GM23338 (cell line): ENCODE measurements around the gene MECP2. TPM values are rescaled to one million over a fixed set of nuclear protein-coding genes. Genes with fewer than 3 reads are reported as not detected.

Experiments used
- ATAC-seq: fragments of 200-7000 bp; cut with Tn5 transposase; 3 replicates; pipeline ENCODE4 v1.9.1; 2020
- DNase-seq: peaks from one replicate; pipeline ENCODE4 v3.0.0-alpha.2; 2015; ENCODE audit warnings: low spot score
- H2AFZ ChIP-seq: fragments of 200-600 bp; sonication (generic); 2 replicates; pipeline ENCODE4 v1.8.0; 2016; ENCODE audit warnings: antibody characterized with exemption, mild to moderate bottlenecking, moderate library complexity
- H3F3A ChIP-seq: fragments of 200-600 bp; sonication (generic); replicated peaks from 2 replicates; pipeline ENCODE4 v1.8.0; 2017; ENCODE audit warnings: antibody characterized with exemption, mixed run types, low read depth
- H3K27ac ChIP-seq: fragments of 200-600 bp; sonication (generic); 2 replicates; pipeline ENCODE4 v1.6.1; 2016; ENCODE audit warnings: low read depth
- H3K27me3 ChIP-seq: fragments of 200-600 bp; sonication (generic); 2 replicates; pipeline ENCODE4 v1.8.0; 2016; ENCODE audit warnings: mild to moderate bottlenecking, mixed run types, moderate library complexity; ENCODE audit not compliant: insufficient read depth
- H3K36me3 ChIP-seq: fragments of 200-600 bp; sonication (generic); 2 replicates; pipeline ENCODE4 v1.8.0; 2016; ENCODE audit warnings: mild to moderate bottlenecking; ENCODE audit not compliant: insufficient read depth
- H3K4me1 ChIP-seq: fragments of 200-600 bp; sonication (generic); 2 replicates; pipeline ENCODE4 v1.8.0; 2016; ENCODE audit warnings: mild to moderate bottlenecking, moderate library complexity; ENCODE audit not compliant: insufficient read depth
- H3K4me2 ChIP-seq: fragments of 200-600 bp; sonication (generic); 2 replicates; pipeline ENCODE4 v1.7.1; 2017; ENCODE audit warnings: mixed run types
- H3K4me3 ChIP-seq: fragments of 200-600 bp; sonication (generic); 2 replicates; pipeline ENCODE4 v1.6.1; 2016; ENCODE audit warnings: mixed run types
- H3K79me2 ChIP-seq: fragments of 200-600 bp; sonication (generic); replicated peaks from 2 replicates; pipeline ENCODE4 v1.8.0; 2017; ENCODE audit warnings: mild to moderate bottlenecking; ENCODE audit not compliant: insufficient read depth
- H3K9me2 ChIP-seq: fragments of 200-600 bp; sonication (generic); 2 replicates; pipeline ENCODE4 v1.8.0; 2017; ENCODE audit not compliant: insufficient read depth
- H4K20me1 ChIP-seq: fragments of 200-600 bp; sonication (generic); replicated peaks from 2 replicates; pipeline ENCODE4 v1.8.0; 2017; ENCODE audit warnings: mild to moderate bottlenecking; ENCODE audit not compliant: insufficient read depth
- H3K27ac Mint-ChIP-seq: 2 replicates; pipeline ENCODE4 v1.8.0; 2020; ENCODE audit warnings: inconsistent platforms, mild to moderate bottlenecking, moderate library complexity, mixed read lengths
- H3K27me3 Mint-ChIP-seq: 3 replicates; pipeline ENCODE4 v1.8.0; 2022; ENCODE audit warnings: low read depth, mild to moderate bottlenecking, moderate library complexity, mixed read lengths, inconsistent platforms; ENCODE audit not compliant: insufficient read depth, poor library complexity
- H3K36me3 Mint-ChIP-seq: 3 replicates; pipeline ENCODE4 v1.8.0; 2021; ENCODE audit warnings: low read depth, mild to moderate bottlenecking, inconsistent platforms, moderate library complexity, mixed read lengths
- H3K4me1 Mint-ChIP-seq: 3 replicates; pipeline ENCODE4 v1.8.0; 2020; ENCODE audit warnings: mild to moderate bottlenecking, inconsistent platforms, mixed read lengths
- H3K4me3 Mint-ChIP-seq: 3 replicates; pipeline ENCODE4 v1.8.0; 2021; ENCODE audit warnings: moderate library complexity, mild to moderate bottlenecking, inconsistent platforms, mixed read lengths
- H3K9me3 Mint-ChIP-seq: 3 replicates; pipeline ENCODE4 v1.8.0; 2020; ENCODE audit warnings: moderate library complexity, mild to moderate bottlenecking, inconsistent platforms, mixed read lengths
- CREB1 ChIP-seq: fragments of 250-450 bp; sonication (Bioruptor Pico); IDR thresholded peaks from 2 replicates; pipeline ENCODE4 v1.5.0; 2020; ENCODE audit warnings: low read depth, mild to moderate bottlenecking, moderate library complexity
- EZH2phosphoT487 ChIP-seq: fragments of 200-600 bp; sonication (generic); IDR thresholded peaks from one replicate; pipeline ENCODE4 v1.8.1; 2018; ENCODE audit warnings: antibody characterized with exemption; ENCODE audit not compliant: unreplicated experiment
- NANOG ChIP-seq: IDR thresholded peaks from 2 replicates; pipeline ENCODE4 v1.6.1; 2016; ENCODE audit warnings: antibody characterized with exemption, borderline replicate concordance
- POLR2AphosphoS5 ChIP-seq: IDR thresholded peaks from 2 replicates; pipeline ENCODE4 v1.6.1; 2016; ENCODE audit warnings: antibody characterized with exemption, low read depth
- STAT1 ChIP-seq: IDR thresholded peaks from one replicate; pipeline ENCODE4 v1.6.1; 2016; ENCODE audit warnings: antibody characterized with exemption; ENCODE audit not compliant: unreplicated experiment
- ZNF331 ChIP-seq: fragments of 250-450 bp; sonication (Bioruptor Pico); IDR thresholded peaks from 2 replicates; pipeline ENCODE4 v1.5.0; 2020; ENCODE audit warnings: low read depth, mild to moderate bottlenecking, moderate library complexity
- polyA plus RNA-seq: library from polyadenylated mRNA; unstranded; fragments of >200 nt; fragmentation: Nextera tagmentation; extraction: Ambion mirVana; gene quantifications from 2 replicates; pipeline ENCODE4 v1.2.1, GENCODE V29; 2016
- total RNA-seq: library from RNA; depleted of rRNA; stranded (reverse); fragments of >200 nt; shearing (Covaris generic); gene quantifications from 2 replicates; pipeline ENCODE4 v1.2.3, GENCODE V29; 2014
- TF ChIP-seq, protein P1 (sequence below), 2 experiments: fragments of 200-600 bp in 1 of 2; sonication (generic) in 1 of 2; conservative IDR thresholded peaks; 2 replicates each; pipeline versions ENCODE4 v1.5.1 to v1.6.1; 2016 to 2017; ENCODE audit warnings: antibody characterized with exemption in 2 of 2, low read depth in 2 of 2, mild to moderate bottlenecking in 2 of 2, moderate library complexity in 1 of 2
- TF ChIP-seq, protein P2 (sequence below): IDR thresholded peaks from 2 replicates; pipeline ENCODE4 v1.6.1; 2016; ENCODE audit warnings: antibody characterized with exemption
- TF ChIP-seq, protein P3 (sequence below): fragments of 250-450 bp; sonication (Bioruptor Pico); IDR thresholded peaks from 2 replicates; pipeline ENCODE4 v1.5.0; 2020; ENCODE audit warnings: mild to moderate bottlenecking, moderate library complexity

Gene MECP2
- total and polyA plus RNA-seq, 2 experiments from 2014 or later = 27.7 to 32.7 TPM

DNA sequence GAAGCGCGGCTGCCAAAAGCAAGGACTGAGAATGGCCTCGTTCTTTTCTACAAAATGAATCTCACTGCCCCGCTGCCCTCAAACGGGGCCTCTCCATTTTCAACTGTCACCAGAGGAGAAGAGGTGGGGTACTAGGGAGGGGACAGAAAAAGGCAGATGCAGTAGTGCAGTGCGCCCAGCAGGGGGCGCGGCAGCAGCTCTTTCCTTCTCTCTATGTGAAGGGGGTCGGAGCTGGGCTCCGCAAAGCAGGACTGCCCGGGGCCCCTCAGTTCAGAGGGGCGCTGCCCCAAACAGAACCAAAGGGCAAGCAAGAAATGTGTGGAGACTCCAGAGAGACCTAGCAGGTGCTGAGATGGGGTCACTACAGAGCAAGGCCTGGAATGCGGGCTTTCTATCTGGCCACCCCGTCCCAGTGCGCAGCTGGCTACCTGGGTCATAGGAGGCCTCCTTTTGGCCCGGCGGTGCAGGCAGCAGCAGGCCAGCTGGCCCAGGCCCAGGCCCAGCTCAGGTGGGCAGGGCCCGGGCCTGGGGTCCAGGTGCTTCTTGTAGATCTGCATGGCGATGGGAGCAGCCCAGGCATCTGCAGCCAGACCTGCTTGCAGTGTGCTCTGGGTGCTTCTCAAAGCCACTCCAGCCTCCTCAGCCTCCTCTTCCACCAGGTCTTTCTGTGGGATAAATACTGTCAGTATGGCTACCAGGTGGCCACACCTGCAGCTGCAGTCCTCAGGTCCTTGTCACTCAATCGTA lies 83.7 kb downstream of the MECP2 start:
- no peaks in the 10 kb centered on the region for H3K9me2 ChIP-seq
- DNase-seq (peak; percentile 64), ATAC-seq (peak; percentile 81)
- no peaks in the 10 kb centered on the region for H3K9me3 Mint-ChIP-seq
- H3K27me3 ChIP-seq = no peaks in the 10 kb centered on the region
- H2AFZ ChIP-seq = no peak overlapping the region
- H3K36me3 Mint-ChIP-seq = peaks cover 24% of the 10 kb centered on the region; the same call in 2 of the 3 replicates
- no peaks in the 10 kb centered on the region for H3K36me3 ChIP-seq
- H3K27ac ChIP-seq = no peak overlapping the region
- H3K4me3 ChIP-seq = no peak overlapping the region
- H3K4me3 Mint-ChIP-seq = no peak overlapping the region
- H3K4me2 ChIP-seq = no peak overlapping the region
- H3F3A ChIP-seq = no peaks in the 10 kb centered on the region
- no peaks in the 10 kb centered on the region for H4K20me1 ChIP-seq
- H3K27ac Mint-ChIP-seq = no peak overlapping the region
- TF ChIP-seq ZNF331 = no peak
- no peak for TF ChIP-seq NANOG
- no peak for TF ChIP-seq STAT1
- no peak for TF ChIP-seq POLR2AphosphoS5
- TF ChIP-seq, protein P1, sequence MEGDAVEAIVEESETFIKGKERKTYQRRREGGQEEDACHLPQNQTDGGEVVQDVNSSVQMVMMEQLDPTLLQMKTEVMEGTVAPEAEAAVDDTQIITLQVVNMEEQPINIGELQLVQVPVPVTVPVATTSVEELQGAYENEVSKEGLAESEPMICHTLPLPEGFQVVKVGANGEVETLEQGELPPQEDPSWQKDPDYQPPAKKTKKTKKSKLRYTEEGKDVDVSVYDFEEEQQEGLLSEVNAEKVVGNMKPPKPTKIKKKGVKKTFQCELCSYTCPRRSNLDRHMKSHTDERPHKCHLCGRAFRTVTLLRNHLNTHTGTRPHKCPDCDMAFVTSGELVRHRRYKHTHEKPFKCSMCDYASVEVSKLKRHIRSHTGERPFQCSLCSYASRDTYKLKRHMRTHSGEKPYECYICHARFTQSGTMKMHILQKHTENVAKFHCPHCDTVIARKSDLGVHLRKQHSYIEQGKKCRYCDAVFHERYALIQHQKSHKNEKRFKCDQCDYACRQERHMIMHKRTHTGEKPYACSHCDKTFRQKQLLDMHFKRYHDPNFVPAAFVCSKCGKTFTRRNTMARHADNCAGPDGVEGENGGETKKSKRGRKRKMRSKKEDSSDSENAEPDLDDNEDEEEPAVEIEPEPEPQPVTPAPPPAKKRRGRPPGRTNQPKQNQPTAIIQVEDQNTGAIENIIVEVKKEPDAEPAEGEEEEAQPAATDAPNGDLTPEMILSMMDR (conservative IDR thresholded peaks at IDR 0.05; ENCODE audit: low read depth in 2 of 2) = peak; percentile 68 to 70
- TF ChIP-seq, protein P2, sequence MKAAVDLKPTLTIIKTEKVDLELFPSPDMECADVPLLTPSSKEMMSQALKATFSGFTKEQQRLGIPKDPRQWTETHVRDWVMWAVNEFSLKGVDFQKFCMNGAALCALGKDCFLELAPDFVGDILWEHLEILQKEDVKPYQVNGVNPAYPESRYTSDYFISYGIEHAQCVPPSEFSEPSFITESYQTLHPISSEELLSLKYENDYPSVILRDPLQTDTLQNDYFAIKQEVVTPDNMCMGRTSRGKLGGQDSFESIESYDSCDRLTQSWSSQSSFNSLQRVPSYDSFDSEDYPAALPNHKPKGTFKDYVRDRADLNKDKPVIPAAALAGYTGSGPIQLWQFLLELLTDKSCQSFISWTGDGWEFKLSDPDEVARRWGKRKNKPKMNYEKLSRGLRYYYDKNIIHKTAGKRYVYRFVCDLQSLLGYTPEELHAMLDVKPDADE = no peak
- peaks cover 2% of the 10 kb centered on the region for H3K27me3 Mint-ChIP-seq
- H3K79me2 ChIP-seq = no peaks in the 10 kb centered on the region
- no peaks in the 10 kb centered on the region for H3K4me1 ChIP-seq
- H3K4me1 Mint-ChIP-seq = peaks cover 16% of the 10 kb centered on the region

DNA sequence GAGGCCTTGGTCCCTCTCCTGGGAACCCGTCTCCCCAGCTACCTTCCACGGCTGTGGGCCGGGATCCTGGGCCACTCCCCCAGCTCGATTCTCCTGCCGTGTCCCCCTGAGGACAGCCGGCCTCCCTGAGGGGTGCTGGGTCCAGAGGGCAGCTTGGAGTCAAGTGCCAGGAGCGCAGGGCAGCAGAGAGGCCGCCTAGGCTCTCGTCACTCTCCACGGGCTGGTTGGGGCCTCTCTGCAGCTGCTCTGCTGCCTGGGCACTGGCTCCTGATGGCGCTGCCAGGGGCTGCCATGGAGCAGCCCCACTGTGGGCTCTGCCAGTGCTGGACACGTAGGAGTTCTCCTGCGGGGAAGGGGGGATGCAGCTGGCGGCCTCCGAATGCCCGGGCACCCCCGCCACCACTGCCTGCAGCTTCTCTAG lies 84.5 kb downstream of the MECP2 start:
- no peaks in the 10 kb centered on the region for H3K36me3 ChIP-seq
- no peaks in the 10 kb centered on the region for H4K20me1 ChIP-seq
- no peak overlapping the region for H3K4me2 ChIP-seq
- DNase-seq = no peak
- ATAC-seq = no peak
- peaks cover 23% of the 10 kb centered on the region; the same call in 2 of the 3 replicates for H3K36me3 Mint-ChIP-seq
- no peak overlapping the region for H3K27ac ChIP-seq
- H3K27me3 Mint-ChIP-seq = peaks cover 2% of the 10 kb centered on the region
- H2AFZ ChIP-seq = no peak overlapping the region
- no peaks in the 10 kb centered on the region for H3K9me2 ChIP-seq
- H3K4me3 ChIP-seq = no peak overlapping the region
- TF ChIP-seq NANOG (no peak), POLR2AphosphoS5 (no peak), CREB1 (CRISPR knock-in tag) (no peak), EZH2phosphoT487 (no peak), STAT1 (no peak), ZNF331 (no peak)
- TF ChIP-seq, protein P3, sequence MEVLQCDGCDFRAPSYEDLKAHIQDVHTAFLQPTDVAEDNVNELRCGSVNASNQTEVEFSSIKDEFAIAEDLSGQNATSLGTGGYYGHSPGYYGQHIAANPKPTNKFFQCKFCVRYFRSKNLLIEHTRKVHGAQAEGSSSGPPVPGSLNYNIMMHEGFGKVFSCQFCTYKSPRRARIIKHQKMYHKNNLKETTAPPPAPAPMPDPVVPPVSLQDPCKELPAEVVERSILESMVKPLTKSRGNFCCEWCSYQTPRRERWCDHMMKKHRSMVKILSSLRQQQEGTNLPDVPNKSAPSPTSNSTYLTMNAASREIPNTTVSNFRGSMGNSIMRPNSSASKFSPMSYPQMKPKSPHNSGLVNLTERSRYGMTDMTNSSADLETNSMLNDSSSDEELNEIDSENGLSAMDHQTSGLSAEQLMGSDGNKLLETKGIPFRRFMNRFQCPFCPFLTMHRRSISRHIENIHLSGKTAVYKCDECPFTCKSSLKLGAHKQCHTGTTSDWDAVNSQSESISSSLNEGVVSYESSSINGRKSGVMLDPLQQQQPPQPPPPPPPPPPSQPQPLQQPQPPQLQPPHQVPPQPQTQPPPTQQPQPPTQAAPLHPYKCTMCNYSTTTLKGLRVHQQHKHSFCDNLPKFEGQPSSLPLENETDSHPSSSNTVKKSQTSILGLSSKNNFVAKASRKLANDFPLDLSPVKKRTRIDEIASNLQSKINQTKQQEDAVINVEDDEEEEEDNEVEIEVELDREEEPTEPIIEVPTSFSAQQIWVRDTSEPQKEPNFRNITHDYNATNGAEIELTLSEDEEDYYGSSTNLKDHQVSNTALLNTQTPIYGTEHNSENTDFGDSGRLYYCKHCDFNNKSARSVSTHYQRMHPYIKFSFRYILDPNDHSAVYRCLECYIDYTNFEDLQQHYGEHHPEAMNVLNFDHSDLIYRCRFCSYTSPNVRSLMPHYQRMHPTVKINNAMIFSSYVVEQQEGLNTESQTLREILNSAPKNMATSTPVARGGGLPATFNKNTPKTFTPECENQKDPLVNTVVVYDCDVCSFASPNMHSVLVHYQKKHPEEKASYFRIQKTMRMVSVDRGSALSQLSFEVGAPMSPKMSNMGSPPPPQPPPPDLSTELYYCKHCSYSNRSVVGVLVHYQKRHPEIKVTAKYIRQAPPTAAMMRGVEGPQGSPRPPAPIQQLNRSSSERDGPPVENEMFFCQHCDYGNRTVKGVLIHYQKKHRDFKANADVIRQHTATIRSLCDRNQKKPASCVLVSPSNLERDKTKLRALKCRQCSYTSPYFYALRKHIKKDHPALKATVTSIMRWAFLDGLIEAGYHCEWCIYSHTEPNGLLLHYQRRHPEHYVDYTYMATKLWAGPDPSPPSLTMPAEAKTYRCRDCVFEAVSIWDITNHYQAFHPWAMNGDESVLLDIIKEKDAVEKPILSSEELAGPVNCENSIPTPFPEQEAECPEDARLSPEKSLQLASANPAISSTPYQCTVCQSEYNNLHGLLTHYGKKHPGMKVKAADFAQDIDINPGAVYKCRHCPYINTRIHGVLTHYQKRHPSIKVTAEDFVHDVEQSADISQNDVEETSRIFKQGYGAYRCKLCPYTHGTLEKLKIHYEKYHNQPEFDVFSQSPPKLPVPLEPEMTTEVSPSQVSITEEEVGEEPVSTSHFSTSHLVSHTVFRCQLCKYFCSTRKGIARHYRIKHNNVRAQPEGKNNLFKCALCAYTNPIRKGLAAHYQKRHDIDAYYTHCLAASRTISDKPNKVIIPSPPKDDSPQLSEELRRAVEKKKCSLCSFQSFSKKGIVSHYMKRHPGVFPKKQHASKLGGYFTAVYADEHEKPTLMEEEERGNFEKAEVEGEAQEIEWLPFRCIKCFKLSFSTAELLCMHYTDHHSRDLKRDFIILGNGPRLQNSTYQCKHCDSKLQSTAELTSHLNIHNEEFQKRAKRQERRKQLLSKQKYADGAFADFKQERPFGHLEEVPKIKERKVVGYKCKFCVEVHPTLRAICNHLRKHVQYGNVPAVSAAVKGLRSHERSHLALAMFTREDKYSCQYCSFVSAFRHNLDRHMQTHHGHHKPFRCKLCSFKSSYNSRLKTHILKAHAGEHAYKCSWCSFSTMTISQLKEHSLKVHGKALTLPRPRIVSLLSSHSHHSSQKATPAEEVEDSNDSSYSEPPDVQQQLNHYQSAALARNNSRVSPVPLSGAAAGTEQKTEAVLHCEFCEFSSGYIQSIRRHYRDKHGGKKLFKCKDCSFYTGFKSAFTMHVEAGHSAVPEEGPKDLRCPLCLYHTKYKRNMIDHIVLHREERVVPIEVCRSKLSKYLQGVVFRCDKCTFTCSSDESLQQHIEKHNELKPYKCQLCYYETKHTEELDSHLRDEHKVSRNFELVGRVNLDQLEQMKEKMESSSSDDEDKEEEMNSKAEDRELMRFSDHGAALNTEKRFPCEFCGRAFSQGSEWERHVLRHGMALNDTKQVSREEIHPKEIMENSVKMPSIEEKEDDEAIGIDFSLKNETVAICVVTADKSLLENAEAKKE = no peak
- TF ChIP-seq, protein P2 = no peak
- no peaks in the 10 kb centered on the region for H3K79me2 ChIP-seq
- no peaks in the 10 kb centered on the region for H3K27me3 ChIP-seq
- no peaks in the 10 kb centered on the region for H3K4me1 ChIP-seq
- H3K4me1 Mint-ChIP-seq = peaks cover 16% of the 10 kb centered on the region
- no peak overlapping the region for H3K27ac Mint-ChIP-seq
- H3F3A ChIP-seq = no peaks in the 10 kb centered on the region
- H3K9me3 Mint-ChIP-seq = no peaks in the 10 kb centered on the region
- no peak overlapping the region for H3K4me3 Mint-ChIP-seq
